Non-pigmented ciliary epithelial cell (primary cell): ENCODE data around the gene HOXB6.

Experiments
- DNase-seq: peaks from one replicate; pipeline ENCODE4 v3.0.0-alpha.2; 2010; ENCODE audit warnings: low read depth

HOXB6 gene

DNA sequence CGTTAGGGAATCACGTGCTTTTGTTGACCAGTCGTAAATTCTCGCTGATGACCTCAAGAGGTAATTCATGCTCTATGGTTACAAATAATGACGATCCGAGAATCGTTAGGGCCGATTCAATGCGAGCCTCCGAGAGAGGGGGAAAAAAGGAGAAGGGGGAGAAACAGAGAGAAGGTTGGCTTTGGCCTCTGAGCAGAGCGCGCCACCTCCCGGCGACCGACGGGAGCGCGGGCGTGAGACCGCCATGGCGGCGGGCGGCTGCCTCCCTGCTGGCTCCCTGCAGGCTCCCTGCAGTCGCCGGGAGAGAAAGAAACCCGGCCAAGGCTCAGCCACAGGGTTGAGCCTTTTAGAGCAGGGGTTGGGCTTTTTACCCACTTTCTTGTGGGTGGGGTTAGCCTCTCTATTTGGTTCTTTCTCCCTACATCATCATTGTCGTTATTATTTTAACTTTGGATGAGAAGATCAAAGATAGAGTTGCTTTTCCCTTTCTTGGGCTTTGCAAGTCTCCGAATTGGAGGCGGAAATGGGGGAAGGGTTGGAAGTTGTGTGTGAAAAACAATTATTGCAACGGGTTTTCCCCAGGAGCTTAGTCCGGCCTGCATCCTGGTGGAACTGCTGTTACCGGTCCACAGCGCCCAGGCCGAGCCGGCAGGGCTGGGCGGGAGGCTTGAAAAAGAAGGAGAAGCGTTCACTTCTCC, 10.8 kb downstream of the HOXB6 start:
- no peak for DNase-seq

DNA sequence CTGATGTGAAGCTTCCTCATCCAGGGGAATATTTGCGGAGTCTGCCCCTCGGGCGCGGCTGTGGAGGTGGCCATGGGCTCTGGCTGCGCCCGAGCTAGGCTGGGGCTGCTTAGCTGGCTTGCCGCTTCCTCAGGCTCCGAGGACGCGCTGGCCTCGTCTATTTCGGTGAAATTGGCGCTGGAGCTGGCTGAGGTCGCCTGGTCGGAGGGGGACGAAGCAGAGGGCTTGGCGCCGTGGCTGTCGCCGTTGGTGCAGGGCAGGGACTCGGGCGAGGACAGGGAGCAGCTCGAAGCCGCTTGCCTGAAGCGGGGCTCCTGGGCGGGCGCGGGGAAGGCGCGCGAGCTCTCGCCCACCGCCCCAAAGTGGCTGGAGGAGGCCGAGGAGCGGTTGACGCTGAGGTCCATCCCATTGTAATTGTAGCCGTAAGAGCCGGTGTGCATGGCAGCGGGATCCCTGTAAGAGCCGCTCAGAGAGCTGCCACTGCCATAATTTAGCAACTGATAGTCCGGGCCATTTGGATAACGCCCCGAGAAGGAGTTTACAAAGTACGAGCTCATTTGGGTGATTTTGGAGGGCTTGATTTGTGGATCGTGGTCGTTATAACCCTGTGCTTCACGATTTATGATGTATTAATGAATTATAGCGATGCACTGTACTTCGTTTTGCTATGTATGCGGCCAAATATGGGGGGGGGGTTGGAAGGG, 11.5 kb downstream of the HOXB6 start, which contains the start of gene HOXB5:
HOXB5 (minus strand) TSS at position 654 of the 704 bp plus-strand sequence; CDS start at position 557, 97 bp downstream.
- no peak for DNase-seq

DNA sequence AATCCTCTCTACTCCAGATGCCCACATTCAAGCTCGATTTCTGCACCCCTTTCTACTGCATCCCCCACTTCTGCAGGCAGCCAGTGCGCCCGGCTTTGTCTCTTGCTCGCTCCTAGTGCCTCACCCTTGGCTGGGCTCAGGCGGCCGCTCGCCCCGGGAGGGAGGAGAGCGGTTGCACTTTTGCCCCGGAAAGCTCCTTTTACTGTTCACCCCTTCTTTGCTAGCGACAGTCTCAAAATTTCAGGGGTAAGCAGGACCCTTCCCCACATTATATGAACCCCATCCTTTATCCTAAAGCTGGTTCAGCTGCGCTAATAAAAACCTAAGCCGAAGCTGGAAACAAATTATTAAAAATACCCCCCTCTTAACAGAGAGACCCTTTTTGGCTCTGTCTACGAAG, 12.2 kb downstream of the HOXB6 start:
- DNase-seq = no peak

DNA sequence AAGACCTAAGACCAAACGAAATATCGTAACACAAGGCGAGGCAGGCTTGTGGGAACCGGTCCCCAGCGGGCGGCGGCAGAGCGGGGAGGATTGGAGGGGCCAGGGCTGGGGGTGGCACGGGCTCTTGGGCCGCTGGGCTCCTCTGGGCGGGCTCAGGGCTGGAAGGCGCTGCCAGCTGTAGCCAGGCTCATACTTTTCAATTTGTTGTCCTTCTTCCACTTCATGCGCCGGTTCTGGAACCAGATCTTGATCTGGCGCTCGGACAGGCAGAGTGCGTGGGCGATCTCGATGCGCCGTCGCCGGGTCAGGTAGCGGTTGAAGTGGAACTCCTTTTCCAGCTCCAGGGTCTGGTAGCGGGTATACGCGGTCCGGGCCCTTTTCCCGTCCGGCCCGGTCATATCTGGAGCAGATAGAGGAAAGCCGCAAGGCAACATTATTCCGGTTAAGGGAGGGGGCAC, 12.7 kb downstream of the HOXB6 start:
- DNase-seq = no peak

DNA sequence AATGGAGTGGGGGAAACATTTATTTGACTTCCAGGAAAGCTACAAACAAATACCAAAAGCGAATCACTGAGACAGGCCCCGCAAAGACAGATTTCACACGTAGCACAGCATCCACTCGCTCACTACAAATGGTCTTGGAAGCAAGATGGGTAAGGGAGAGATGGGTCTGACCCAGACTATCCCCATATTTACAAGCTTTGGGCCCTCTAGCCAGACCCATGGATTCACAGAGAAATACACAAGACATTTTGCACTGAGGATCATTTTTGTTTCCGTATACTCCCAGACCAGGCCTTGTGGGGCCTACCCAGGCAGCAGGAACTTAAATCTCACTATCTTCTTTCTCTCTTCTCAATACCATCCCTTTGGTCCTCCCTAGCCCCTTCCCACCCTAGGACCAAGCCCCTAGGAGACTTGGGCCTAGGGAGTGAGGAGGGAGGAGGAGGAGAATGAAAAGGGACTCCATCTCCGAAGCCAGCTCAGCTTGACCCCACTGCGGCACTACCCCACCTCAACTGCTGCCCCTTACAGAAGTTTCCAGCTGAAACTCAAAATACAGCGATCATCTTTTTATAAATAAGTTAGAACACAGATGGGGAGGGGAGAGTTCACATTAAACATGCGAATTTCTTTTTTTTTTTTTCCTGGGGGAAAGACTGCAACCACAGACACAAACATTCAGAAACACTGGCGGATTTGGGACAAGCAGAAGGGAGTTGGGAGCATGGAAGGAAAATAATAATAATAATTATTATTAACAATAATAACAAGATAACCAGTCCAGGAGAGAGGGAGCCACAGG, 13.3 kb downstream of the HOXB6 start:
- no peak for DNase-seq

DNA sequence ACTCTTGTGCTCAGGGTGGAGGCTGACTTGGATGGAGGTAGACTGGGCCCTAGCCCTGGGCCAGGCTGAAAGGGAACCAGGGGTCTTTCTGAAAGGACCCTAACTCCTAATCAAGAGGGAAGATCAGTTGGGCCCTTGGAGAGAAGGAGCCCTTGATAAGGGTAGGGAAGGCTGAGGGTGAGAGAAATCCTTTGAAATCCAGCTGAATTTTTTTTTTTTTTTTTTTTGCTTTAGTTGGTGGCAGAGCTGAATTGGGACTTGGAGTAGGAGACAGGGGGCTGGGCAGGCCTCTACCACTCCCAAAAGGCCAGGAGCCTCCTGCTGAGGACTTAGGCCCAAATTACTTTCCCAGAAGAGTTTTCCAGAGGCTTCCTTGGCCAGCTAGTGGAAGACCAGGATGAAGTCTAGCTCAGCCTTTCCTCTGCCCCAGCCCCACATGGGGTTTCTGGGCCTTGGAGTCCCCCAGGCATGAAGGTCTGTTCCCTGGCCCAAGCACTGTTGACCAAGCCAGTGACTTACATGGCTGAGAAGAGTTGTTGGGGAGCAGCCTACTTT, 14.1 kb downstream of the HOXB6 start:
- no peak for DNase-seq

GRCh38 chr17:48589831-48590606, 14.8 kb downstream of the HOXB6 start, which contains the start of gene HOXB3:
Gene HOXB3 (minus strand): TSS chr17:48590241. CDS start chr17:48552474, 37,767 bp downstream.
- no peak for DNase-seq

- no peak for DNase-seq
Measured at GRCh38 chr17:48589060-48589830, 15.5 kb downstream of the HOXB6 start.

- no peak for DNase-seq
Measured at GRCh38 chr17:48588528-48588927, 16.3 kb downstream of the HOXB6 start.

GRCh38 chr17:48588074-48588415, 16.7 kb downstream of the HOXB6 start:
- DNase-seq = no peak

DNA sequence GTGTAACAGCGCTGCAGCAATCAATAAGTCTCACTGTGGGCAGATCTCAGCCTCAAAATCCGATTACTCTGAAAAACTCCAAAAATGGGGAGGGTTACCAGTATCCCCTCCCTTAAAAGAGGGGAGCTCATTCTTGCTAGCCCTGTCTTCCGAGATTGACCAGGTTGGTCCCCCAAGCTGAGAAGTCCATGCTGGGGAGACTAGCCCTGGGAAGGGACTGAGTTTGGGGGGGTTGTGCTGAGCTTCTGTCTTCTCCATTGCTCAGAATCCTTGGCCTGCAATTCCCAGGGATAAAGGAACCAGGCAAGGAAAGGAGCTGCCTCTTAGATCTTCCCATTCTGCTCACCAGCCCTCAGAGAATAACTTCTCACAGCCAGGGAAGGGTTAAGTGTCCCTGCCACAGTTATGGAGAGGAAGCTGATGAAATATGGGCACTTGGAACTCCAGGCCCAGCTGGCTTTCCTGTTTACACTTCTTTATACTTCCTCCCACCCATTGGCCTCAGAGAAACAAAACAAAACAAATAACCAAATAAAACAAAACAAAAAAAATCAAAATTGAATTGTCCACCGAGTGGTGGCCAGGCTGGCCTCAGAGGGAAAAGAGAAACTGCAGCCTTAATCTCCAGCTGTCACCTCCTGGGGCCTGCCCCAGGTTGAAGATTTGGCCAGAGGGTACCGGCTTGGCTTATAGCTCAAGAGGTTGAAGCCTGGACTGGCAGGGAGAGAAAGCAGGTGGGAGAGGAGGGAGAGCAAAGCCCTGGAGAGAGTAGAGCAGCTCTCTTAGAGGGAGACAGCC, 17.3 kb downstream of the HOXB6 start:
- DNase-seq = no peak

- DNase-seq = no peak
Measured at GRCh38 chr17:48586355-48587258, 18.2 kb downstream of the HOXB6 start.

DNA sequence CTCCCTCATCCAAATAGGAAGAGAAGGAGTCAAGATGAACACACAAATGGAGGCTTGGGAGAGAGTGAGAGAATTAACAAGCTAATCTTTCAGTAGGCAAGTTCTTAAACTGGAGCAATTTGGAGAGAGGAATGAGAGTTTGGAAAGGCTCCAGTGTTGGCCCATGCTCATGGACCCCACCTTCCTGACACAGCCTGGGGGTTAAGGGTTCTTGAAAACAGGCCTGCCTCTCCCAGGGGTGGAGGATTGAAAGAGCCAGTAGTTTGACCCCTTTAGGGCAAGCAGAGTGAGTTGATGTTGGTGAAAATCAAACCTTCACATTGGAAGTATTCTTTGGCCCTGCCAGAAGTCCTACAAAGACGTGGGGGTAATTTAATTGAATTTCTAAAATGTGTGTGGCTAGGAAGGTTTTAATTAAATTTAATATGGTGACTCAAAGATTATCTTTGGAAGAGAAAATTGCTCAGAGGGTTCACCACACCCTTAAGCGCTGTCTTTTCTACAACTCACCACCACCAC, 20.5 kb downstream of the HOXB6 start:
- no peak for DNase-seq

- no peak for DNase-seq
Measured at GRCh38 chr17:48583708-48584222, 21.0 kb downstream of the HOXB6 start.

GRCh38 chr17:48582750-48583069, 22.1 kb downstream of the HOXB6 start:
- no peak for DNase-seq

DNA sequence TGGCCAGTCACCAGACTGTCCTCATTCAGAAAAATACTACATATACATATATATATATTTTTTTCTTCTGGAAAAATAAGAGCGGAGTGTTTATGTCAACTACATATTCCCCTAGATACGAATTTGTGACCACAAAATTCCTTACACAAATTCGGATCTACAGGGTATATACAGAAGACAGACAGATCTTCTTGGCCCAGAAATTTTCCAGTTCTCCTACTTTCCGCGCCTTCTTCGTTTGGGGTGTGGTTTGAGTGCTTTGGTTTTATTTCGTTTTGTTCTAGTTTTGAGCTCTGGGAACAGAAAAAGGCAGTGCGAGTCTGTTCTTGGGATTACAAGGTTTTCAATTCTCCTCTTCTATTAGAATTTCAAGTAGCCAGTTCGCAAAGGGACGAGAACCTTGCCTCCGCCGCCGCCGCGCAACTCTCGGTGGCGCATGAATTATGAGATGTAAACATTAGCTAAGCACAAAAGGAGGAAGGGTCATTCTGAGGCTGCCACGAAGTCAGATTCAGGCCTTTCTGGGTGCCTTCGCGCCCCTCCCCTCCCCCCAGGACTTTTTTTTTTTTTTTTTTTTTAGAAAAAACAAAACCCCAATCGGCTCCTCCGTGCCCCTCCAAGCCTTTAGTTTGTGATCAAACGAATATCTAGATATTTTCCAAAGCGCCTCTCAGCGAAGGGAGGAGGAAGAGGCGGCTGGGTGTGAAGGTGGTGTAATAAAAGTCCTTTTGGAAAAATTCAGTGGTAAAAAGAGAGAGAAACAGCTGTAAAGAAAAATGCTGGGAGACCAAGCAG, 24.8 kb downstream of the HOXB6 start:
- no peak for DNase-seq

- no peak for DNase-seq
Measured at GRCh38 chr17:48579471-48579759, 25.4 kb downstream of the HOXB6 start.
